GM19467 (cell line): Measurements from ENCODE around the gene CMC4.

Experiments
- ATAC-seq: cut with Tn5 transposase; IDR thresholded peaks from one replicate; pipeline ENCODE4 v1.9.1; 2021; ENCODE audit warnings: mild to moderate bottlenecking, moderate library complexity; ENCODE audit not compliant: unreplicated experiment

Gene CMC4

DNA sequence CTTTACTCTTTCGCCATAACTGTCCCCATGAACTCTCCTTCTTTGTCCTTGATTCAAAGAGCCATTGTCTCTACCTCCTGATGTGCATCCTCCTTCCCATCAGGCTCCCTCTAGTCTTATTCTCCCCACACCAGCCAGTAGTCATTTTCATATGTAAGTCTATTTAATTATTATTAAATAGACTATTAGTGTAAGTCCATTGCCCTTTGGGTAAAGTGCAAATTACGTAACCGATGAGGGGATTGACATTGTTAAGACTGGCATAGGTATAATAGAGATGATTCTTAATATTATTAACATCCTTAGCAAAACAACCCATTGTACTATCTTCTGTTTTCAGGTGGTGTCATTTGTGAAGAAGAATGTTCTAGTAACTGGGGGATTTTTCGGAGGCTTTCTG is 16.7 kb downstream of the CMC4 start:
- no peak for ATAC-seq

- ATAC-seq, result no peak
These were observed 17.3 kb downstream of the CMC4 start for GRCh38 chrX:155053656-155054055.

- ATAC-seq, result no peak
These were observed 18.0 kb downstream of the CMC4 start for GRCh38 chrX:155052738-155053498.

- no peak for ATAC-seq
These were observed 21.8 kb downstream of the CMC4 start for GRCh38 chrX:155048977-155049619.

DNA sequence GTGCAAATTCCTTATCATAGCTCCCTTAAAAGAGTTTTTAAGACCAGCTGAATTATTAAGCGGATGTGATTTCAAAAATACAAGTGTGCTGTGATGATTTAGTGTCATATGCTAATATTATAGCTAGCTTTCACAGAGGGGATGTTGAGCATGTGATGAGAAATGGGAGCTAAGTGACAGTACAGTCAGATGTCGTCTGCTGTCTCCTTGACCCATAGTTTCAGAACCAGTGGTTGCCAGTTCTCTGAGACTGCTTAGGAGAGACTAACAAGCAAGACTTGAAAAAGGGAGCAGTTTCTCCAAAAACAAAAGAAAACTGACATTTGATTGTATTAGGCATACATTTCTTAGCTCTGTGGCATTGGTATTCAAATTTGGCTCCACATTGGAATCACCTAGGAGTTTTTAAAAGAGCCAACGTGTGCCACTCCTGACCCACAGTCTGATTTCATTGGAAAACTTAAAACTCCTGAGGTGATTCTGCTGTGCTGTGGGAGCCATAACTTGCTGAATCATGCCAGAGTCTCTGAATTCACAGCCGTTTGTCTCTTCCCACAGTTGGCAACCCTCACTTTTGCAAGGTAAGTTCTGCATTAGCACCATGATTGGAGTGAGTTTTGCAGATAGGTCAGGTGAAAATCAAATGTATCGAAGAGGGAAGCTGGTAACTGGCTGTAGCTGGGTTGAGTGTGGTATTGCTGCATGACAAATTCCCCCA is 24.0 kb downstream of the CMC4 start:
- ATAC-seq, result no peak

- no peak for ATAC-seq
These were observed 24.7 kb downstream of the CMC4 start for GRCh38 chrX:155046129-155046810.

- ATAC-seq, result no peak
These were observed 35.2 kb downstream of the CMC4 start for GRCh38 chrX:155035688-155036087.

- ATAC-seq, result no peak
These were observed 39.3 kb downstream of the CMC4 start for GRCh38 chrX:155031657-155032056.

DNA sequence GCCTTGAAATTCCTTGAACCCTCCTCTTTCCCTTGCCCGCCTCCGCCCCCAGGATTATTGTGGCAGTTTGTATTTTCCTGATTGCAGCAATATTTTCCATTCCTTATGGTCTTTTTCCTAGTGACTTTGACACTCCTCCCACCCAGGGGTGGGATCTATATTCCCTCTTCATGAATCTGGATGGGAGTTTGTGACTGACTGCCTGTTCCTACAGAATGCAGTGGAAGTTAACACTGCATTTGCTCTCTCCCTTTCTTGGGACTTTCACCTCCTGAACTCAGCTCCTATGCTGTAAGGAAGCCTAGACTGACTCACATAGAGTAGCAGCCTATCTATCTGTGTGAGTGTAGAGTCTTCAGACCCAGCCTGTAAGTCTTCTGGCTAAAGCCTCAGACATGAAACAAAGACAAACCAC is 42.1 kb downstream of the CMC4 start:
- ATAC-seq, result no peak

DNA sequence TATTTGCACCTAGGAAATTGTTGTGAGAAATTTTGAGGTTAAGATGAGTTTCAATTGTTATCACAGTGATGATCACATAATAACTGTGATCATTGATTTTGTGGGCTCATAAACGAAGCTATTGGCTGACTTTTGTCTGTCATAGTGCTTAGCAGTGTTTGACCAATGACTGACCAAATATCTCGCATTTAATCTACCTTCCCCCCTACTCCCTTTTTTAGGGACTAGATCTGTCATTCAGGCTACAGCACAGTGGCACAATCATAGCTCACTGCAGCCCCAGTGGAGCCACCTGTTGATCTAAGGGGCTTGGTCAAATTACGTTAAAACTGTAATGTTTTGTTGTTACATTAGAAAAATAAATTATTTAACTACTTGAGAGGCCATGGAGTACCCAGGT is 42.8 kb downstream of the CMC4 start:
- no peak for ATAC-seq

DNA sequence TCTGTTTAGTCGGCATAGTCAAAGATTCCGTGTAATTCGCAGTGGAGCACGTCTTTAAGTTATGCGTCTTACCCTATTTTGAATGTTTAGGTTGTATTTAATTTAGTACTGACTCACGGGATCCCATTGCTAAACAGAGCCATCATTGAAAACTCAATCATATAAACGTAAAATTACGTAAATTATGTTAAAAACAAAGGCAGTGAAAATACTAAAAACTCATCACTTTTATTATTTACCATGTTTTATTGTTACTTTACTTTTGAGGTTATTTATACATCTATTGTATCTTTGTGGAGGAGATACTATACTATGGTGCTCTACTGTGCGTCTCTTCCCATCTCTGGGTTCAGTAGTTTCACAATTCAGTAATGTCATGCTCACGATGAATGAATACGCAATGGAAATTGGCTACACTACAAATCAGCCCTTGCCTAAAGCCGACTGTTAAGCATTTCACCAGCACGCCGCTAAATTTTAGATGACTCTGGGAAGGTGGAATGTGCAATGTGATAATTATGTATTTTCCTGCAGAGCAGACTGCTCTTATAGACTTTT is 43.3 kb downstream of the CMC4 start:
- ATAC-seq, result no peak

DNA sequence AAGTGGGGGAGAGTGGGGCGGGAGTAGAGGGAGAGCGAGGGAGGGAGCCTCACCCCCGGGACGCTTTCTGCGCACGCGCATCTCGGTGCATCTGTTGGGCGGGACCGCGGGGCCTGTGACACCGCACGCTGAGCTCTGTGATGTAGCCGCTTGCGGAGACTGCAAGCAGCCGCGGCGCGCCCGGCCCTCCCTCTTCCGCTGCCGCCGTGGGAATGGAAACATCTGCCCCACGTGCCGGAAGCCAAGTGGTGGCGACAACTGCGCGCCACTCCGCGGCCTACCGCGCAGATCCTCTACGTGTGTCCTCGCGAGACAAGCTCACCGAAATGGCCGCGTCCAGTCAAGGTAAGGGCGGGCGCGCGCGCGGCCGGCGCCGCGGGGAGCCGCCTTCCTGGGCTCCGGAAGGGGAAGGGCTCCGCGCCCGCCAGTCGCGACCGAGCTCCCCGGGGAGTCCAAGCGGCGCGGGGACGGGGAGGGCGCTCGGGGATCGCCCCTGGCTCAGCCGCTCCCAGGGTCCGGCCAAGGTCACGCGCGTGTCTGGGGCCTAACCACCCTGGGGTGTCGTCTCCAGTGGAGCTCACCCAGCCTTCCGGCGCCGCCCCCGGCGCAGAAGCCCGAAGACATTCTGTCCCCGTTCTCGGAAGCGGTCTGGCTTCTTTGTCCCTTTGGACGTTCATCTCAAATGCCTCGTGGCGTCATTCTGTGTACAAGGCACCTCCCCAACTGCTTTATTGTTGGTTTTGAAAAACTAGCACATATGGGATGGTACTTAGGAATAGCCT is 44.0 kb downstream of the CMC4 start, which contains the start of gene FUNDC2:
Gene FUNDC2, plus strand, starts transcription at position 118 of the 782 bp plus-strand sequence. Its CDS starts 95 bp downstream, at position 213.
- peak; percentile 82 for ATAC-seq

GRCh38 chrX:155026420-155026726 is 44.6 kb downstream of the CMC4 start:
- ATAC-seq, result no peak

DNA sequence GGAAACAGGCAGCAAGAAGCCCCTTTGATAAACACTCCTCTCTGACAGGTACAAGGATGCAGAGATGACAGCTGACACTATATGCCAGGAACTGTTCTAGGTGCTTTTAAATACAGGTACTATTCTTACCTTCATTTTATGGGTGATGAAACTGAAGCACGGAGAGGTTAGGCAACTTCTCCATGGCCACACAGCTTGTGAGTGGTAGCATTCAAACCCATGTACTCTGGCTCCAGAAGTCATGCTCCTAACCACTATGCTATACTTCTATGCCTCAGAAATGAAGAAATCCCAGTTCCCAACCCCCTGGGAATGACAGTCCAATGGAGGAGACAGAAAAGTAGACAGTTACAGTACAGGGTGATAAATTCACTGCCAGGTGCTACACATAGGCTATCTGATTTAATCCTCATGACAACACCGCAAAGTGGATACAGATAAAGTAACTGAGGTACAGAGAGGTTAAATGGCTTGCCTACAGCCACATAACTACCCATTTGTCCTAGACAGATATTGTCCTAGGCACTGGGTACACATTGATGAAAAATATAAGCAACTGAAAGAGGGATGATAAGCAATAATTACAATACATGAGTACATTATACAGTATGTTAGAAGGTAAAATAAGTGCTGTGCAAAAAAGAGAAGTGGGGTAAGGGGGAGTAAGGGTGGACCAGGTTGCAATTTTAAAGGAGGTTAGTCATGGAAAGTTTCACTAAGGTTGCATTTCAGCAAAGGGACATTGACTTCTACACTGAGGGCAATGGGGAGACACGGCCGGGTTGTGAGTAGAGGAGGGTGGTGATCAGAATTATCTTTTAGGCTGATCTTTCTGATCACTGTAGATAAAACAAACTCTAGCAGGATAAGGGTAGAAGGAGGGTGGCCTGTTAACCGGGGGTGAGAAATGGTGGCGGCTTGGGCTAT is 46.8 kb downstream of the CMC4 start:
- ATAC-seq, result no peak

- ATAC-seq, result no peak
These were observed 48.4 kb downstream of the CMC4 start, which contains the start of gene F8 for GRCh38 chrX:155022585-155022984. F8 (minus strand) TSS chrX:155022723; CDS start chrX:155022552, 171 bp downstream.

DNA sequence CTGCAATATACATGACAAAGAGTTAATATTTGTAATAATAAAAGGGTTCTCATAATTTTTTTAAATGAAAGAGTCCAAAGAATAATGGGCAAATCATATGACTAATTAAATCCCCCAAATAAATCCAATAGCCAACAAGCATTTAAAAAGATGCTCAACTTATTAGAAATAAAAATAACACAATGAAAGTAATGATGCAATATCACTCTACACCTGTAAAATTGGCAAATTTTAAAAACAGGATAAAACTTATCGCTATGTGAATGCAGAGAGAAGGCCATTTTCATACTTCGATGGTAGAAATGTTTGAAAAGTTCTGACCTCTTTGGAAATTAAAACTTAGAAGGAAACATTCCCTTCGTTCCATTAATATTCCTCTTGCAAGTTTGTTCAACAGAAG is 50.3 kb downstream of the CMC4 start:
- no peak for ATAC-seq
